Measurements from ENCODE around the gene OPA1.

OPA1 gene

DNA sequence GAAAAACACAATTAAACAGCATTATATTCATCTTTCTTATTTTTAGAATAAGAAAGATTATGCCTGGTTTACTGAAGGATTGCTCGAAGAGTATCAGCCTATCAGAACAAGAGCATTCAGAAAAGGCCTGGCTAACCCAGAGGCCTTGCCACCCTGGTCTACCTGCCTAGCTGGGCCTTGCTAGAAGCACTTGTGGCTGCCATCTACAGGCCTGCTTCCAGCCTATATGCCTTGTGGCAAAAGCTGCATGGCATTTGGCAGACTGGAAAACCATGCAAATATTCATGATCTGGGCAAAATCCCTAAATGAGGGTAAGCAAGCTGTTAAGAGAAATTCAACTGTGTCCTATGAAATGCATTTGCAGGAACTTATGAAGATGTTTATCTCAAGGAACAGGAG, 29.0 kb upstream of the OPA1 start:
- TF ChIP-seq, protein P1, sequence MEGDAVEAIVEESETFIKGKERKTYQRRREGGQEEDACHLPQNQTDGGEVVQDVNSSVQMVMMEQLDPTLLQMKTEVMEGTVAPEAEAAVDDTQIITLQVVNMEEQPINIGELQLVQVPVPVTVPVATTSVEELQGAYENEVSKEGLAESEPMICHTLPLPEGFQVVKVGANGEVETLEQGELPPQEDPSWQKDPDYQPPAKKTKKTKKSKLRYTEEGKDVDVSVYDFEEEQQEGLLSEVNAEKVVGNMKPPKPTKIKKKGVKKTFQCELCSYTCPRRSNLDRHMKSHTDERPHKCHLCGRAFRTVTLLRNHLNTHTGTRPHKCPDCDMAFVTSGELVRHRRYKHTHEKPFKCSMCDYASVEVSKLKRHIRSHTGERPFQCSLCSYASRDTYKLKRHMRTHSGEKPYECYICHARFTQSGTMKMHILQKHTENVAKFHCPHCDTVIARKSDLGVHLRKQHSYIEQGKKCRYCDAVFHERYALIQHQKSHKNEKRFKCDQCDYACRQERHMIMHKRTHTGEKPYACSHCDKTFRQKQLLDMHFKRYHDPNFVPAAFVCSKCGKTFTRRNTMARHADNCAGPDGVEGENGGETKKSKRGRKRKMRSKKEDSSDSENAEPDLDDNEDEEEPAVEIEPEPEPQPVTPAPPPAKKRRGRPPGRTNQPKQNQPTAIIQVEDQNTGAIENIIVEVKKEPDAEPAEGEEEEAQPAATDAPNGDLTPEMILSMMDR (IDR thresholded peaks at IDR 0.05; ENCODE audit: borderline replicate concordance, insufficient read depth, low read depth, low read length): no peak
- no peak overlapping the region for H3K4me3 ChIP-seq (ENCODE audit: low read depth, low read length)

DNA sequence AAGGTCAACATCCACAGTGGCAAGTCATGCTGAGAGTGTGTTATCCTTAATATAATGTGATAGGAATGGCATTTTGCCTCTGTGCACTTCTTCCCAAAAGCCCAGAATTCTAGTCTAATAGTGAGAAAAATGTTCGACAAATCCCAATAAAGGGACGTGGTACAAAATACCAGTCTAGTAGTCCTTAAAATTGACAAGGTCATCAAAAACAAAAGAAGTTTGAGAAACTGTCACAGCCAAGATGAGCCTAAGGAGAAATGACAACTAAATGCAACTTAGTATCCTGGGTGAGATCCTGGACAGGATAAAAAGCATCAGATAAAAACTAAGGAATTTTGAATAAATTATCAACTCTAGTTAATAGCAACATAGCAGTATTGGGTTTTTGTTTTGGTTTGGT, 23.9 kb upstream of the OPA1 start:
- no peak overlapping the region for H3K4me3 ChIP-seq (ENCODE audit: low read depth, low read length)
- TF ChIP-seq, protein P1 (IDR thresholded peaks at IDR 0.05; ENCODE audit: borderline replicate concordance, insufficient read depth, low read depth, low read length): no peak

DNA sequence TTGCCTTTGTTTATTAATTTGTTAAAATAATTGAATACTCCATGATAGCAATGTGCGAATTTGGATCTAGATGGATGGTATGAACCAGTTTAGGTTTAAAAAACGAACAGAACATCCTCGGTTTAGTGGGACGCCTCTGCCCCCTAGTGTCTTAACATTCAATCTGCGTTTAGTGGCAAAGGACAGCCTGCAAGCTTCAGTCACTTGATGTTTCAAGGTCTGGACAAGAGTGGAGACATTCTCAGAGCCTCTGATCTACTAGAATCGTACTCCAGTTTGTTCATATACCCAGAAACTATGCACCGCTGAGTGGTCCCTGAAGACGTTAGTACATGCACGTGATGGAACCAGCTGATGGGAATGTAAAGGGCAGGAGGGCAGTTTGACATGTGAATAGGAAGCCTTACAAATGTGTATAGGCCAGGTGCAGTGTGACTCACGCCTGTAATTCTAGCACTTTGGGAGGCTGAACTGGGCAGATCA, 20.5 kb upstream of the OPA1 start:
- TF ChIP-seq, protein P1 (IDR thresholded peaks at IDR 0.05; ENCODE audit: borderline replicate concordance, insufficient read depth, low read depth, low read length): peak; percentile 70; the same call in 1 of the 2 replicates
- H3K4me3 ChIP-seq (ENCODE audit: low read depth, low read length): no peak overlapping the region

- TF ChIP-seq, protein P1 (IDR thresholded peaks at IDR 0.05; ENCODE audit: borderline replicate concordance, insufficient read depth, low read depth, low read length): no peak
- no peak overlapping the region for H3K4me3 ChIP-seq (ENCODE audit: low read depth, low read length)
Observed at GRCh38 chr3:193573403-193574191, 19.4 kb upstream of the OPA1 start.

DNA sequence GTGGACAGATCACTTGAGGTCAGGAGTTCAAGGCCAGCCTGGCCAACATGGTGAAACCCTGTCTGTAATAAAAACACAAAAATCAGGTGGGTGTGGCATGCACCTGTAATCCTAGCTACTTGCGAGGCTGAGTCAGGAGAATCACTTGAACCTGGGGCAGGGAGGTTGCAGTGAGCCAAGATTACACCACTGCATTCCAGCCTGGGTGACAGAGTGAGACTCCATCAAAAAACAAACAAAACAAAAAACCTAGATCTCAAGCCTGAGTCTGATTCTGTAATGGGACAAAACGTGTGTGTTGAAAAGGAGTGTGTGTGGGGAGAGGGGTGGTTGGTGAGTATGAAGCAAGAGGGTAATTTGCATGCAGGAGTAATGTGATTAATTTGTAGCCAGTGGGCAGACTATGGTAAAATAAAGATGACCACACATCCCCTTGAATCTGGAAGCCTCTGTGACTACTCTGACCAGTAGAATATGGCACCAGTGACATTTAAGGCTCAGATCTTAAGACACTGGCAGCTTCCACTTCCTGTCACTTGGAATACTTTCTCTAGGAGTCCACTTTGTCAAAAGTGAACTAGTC, 18.4 kb upstream of the OPA1 start:
- no peak overlapping the region for H3K4me3 ChIP-seq (ENCODE audit: low read depth, low read length)
- TF ChIP-seq, protein P1 (IDR thresholded peaks at IDR 0.05; ENCODE audit: borderline replicate concordance, insufficient read depth, low read depth, low read length): no peak

- TF ChIP-seq, protein P1 (IDR thresholded peaks at IDR 0.05; ENCODE audit: borderline replicate concordance, insufficient read depth, low read depth, low read length): no peak
- H3K4me3 ChIP-seq (ENCODE audit: low read depth, low read length): no peak overlapping the region
Observed at GRCh38 chr3:193585530-193585929, 7.5 kb upstream of the OPA1 start.

- TF ChIP-seq, protein P1 (IDR thresholded peaks at IDR 0.05; ENCODE audit: borderline replicate concordance, insufficient read depth, low read depth, low read length): no peak
- no peak overlapping the region for H3K4me3 ChIP-seq (ENCODE audit: low read depth, low read length)
Observed at GRCh38 chr3:193586526-193586925, 6.5 kb upstream of the OPA1 start.

Measured in GM12875 (cell line).